ENCODE data around the gene TPT1.
"Not testable (repeated sequence)": the region's sequence is repeated elsewhere in the genome, so short reads cannot be mapped to it uniquely, and the experiment has no call there.

The TPT1 gene

GRCh38 chr13:45314822-45315221 lies 26.2 kb downstream of the TPT1 start:
- no peak overlapping the region for H3K4me3 ChIP-seq (ENCODE audit: low read depth, low read length)
- no peak for DNase-seq (ENCODE audit: low read depth)

GRCh38 chr13:45310341-45311131 lies 30.4 kb downstream of the TPT1 start:
- DNase-seq (ENCODE audit: low read depth) = no peak
- peak overlapping the region; percentile 45 for H3K4me3 ChIP-seq (ENCODE audit: low read depth, low read length)

- no peak overlapping the region for H3K4me3 ChIP-seq (ENCODE audit: low read depth, low read length)
- no peak for DNase-seq (ENCODE audit: low read depth)
Observed at GRCh38 chr13:45306966-45307365, 34.0 kb downstream of the TPT1 start.

GRCh38 chr13:45305079-45305478 lies 35.9 kb downstream of the TPT1 start:
- H3K4me3 ChIP-seq (ENCODE audit: low read depth, low read length) = no peak overlapping the region
- DNase-seq (ENCODE audit: low read depth) = no peak

- no peak for DNase-seq (ENCODE audit: low read depth)
Observed at GRCh38 chr13:45303866-45304265, 37.1 kb downstream of the TPT1 start.

GRCh38 chr13:45303026-45303425 lies 38.0 kb downstream of the TPT1 start:
- H3K4me3 ChIP-seq (ENCODE audit: low read depth, low read length) = no peak overlapping the region
- no peak for DNase-seq (ENCODE audit: low read depth)

More at GRCh38 chr13:45303866-45304265, 37.1 kb downstream of the TPT1 start:
- H3K4me3 ChIP-seq (ENCODE audit: low read depth, low read length) = no peak overlapping the region

GRCh38 chr13:45302507-45302906 lies 38.5 kb downstream of the TPT1 start:
- no peak for DNase-seq (ENCODE audit: low read depth)
- H3K4me3 ChIP-seq (ENCODE audit: low read depth, low read length) = no peak overlapping the region

- DNase-seq (ENCODE audit: low read depth) = no peak
- H3K4me3 ChIP-seq (ENCODE audit: low read depth, low read length) = no peak overlapping the region
Observed at GRCh38 chr13:45301263-45301662, 39.7 kb downstream of the TPT1 start.

GRCh38 chr13:45300190-45300985 lies 40.6 kb downstream of the TPT1 start:
- no peak for DNase-seq (ENCODE audit: low read depth)
- H3K4me3 ChIP-seq (ENCODE audit: low read depth, low read length) = no peak overlapping the region

- no peak overlapping the region for H3K4me3 ChIP-seq (ENCODE audit: low read depth, low read length)
- no peak for DNase-seq (ENCODE audit: low read depth)
Observed at GRCh38 chr13:45299194-45299593, 41.8 kb downstream of the TPT1 start.

GRCh38 chr13:45298550-45298949 lies 42.4 kb downstream of the TPT1 start:
- not testable (repeated sequence) for DNase-seq (ENCODE audit: low read depth); H3K4me3 ChIP-seq (ENCODE audit: low read depth, low read length)

- DNase-seq (ENCODE audit: low read depth) = no peak
- no peak overlapping the region for H3K4me3 ChIP-seq (ENCODE audit: low read depth, low read length)
Observed at GRCh38 chr13:45298206-45298505, 42.8 kb downstream of the TPT1 start.

- H3K4me3 ChIP-seq (ENCODE audit: low read depth, low read length) = no peak overlapping the region
- DNase-seq (ENCODE audit: low read depth) = no peak
Observed at GRCh38 chr13:45297456-45298205, 43.4 kb downstream of the TPT1 start.

- DNase-seq (ENCODE audit: low read depth) = no peak
- no peak overlapping the region for H3K4me3 ChIP-seq (ENCODE audit: low read depth, low read length)
Observed at GRCh38 chr13:45296259-45296658, 44.7 kb downstream of the TPT1 start.

GRCh38 chr13:45295536-45295935 lies 45.4 kb downstream of the TPT1 start:
- H3K4me3 ChIP-seq (ENCODE audit: low read depth, low read length) = no peak overlapping the region
- peak; percentile 61 for DNase-seq (ENCODE audit: low read depth)

- no peak for DNase-seq (ENCODE audit: low read depth)
- H3K4me3 ChIP-seq (ENCODE audit: low read depth, low read length) = no peak overlapping the region
Observed at GRCh38 chr13:45292176-45292575, 48.8 kb downstream of the TPT1 start.

- no peak for DNase-seq (ENCODE audit: low read depth)
- no peak overlapping the region for H3K4me3 ChIP-seq (ENCODE audit: low read depth, low read length)
Observed at GRCh38 chr13:45289936-45290563, 50.9 kb downstream of the TPT1 start.

All from skeletal muscle cell (primary cell).